Uterus (tissue), 2 donors: Measurements from ENCODE around the gene FER1L5.

ENCODE experiments used
- CTCF ChIP-seq, 4 experiments: fragments of 200-600 bp in 2 of 4; fragments of 450-650 bp in 2 of 4; sonication (generic) in 2 of 4; IDR thresholded peaks; one replicate each; pipeline ENCODE4 v1.5.1; 2016 to 2019; ENCODE audit warnings: antibody characterized with exemption in 4 of 4, mild to moderate bottlenecking in 2 of 4, moderate library complexity in 1 of 4
- POLR2A ChIP-seq, 2 donors: fragments of 450-650 bp; IDR thresholded peaks; one replicate each; pipeline ENCODE4 v1.6.1; 2016; ENCODE audit warnings: antibody characterized with exemption in 2 of 2, mild to moderate bottlenecking in 1 of 2, moderate library complexity in 1 of 2

- TF ChIP-seq CTCF (IDR thresholded peaks at IDR 0.05) = no peak
- TF ChIP-seq POLR2A (IDR thresholded peaks at IDR 0.05) = no peak
Observed at GRCh38 chr2:96618596-96619283, 23.8 kb upstream of the FER1L5 start.
